MV-4-11 (cell line): ENCODE results near the gene TRUB1.
A peak's percentile ranks its signal among the peaks of the same experiment; 100 is the strongest.
"Not testable (repeated sequence)": the region's sequence is repeated elsewhere in the genome, so short reads cannot be mapped to it uniquely, and the experiment has no call there.

Experiments used
- DNase-seq: peaks from one replicate; lab custom pipeline; 2025; lab: John Stamatoyannopoulos, UW

The TRUB1 gene

DNA sequence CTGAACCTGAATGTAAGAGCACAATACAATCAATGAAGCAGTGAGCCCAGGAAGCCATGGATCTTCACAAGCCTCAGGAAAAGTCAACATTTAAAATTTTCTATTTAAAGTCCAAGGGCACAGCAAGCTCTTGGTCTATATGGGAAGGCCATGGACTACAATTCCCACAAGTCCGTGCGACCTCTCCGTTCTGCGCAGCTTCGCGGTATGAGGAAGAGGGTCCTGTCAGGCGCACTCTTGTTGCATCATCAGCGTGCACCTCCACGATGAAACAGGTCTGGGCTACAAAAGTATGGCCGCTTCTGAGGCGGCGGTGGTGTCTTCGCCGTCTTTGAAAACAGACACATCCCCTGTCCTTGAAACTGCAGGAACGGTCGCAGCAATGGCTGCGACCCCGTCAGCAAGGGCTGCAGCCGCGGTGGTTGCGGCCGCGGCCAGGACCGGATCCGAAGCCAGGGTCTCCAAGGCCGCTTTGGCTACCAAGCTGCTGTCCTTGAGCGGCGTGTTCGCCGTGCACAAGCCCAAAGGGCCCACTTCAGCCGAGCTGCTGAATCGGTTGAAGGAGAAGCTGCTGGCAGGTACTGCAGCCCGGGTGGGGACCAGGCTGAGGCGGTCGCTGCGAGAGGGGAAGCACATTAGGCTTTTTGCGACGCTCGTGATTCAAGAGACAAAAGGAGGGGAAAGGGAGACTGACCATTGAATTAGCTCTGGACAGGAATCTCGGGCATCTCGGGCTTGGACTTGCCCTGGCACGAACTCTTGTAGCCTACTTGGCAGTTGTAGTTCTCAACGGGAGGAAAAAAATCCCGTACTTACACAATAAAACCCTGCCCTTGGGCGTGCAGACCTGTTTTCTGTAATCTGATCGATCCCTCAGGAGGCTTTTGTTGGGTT lies at the start of gene TRUB1:
TSS of gene TRUB1 (plus strand) at position 234 of the 894 bp plus-strand sequence. CDS start at position 293, 59 bp downstream.
- DNase-seq, result peak; percentile 91

DNA sequence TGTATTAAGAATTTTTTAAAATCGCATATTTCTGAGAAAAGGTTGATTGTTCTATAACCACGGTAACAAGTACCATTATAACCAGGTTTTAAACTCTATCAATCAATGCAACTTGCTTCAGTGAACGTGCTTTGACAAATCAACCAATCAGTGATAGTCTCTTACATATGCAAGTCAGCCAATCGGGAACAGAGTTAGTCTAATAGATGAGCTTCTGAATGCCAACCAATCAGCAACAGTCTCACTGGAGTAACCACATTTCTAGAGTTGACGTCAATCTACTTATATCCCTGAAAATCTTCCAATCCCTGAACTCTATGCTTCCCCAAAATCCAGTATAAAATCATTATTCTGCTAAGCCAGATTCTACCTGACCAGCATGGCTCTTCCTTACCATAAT lies 44.7 kb upstream of the TRUB1 start:
- no peak for DNase-seq

DNA sequence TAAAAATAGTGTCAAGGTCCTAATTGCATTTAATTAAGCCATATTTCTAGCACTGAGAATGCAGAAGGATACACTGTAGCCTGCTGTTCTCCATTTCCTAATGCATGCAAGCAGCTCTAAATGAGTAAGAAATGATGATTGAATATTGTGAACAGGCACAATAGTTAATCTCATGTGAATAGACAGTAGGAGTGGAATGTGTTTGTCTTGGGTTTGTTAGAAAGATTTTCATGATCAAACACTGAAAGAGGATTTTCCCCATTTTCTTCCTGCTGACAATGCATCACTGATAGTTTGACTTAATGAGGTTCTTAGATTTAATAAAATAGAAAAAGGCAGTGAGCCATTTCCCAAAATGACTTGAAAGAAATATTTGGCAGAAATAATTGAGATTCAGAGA lies 43.1 kb upstream of the TRUB1 start:
- DNase-seq, result no peak

DNA sequence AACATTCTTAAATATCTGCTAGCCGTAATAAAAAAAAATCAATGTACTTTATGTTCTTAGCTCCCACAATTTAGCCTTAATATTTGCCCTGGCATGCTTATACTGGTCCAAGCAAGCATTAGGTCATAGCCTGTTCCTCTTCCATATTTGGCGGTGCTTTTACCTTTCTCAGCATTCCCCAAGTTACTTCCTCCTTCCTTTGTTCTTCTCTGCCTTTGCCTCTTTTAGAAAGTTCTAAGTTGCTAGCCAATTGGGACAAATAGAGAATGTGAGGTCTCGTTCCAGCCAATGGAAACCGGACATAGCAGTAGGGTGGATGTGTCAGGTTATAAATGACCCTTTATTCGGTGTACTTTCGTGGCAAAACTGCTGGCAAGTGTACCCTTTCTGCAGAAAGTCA lies 41.0 kb upstream of the TRUB1 start:
- not testable (repeated sequence) for DNase-seq

DNA sequence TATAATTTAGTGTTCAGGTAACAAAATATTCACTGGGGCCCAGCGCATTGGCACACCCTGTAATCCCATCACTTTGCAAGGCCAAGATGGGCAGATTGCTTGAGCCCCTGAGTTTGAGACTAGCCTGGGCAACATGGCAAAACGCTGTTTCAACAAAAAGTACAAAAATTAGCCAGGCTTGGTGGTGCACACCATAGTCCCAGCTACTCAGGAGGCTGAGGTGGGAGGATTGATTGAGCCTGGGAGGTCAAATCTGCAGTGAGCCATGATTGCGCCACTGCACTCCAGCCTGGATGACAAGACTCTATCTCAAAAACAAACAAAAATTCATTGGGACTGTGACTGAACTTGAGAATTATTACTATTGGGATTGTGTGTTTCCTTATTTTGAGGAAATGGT lies 40.4 kb upstream of the TRUB1 start:
- no peak for DNase-seq

DNA sequence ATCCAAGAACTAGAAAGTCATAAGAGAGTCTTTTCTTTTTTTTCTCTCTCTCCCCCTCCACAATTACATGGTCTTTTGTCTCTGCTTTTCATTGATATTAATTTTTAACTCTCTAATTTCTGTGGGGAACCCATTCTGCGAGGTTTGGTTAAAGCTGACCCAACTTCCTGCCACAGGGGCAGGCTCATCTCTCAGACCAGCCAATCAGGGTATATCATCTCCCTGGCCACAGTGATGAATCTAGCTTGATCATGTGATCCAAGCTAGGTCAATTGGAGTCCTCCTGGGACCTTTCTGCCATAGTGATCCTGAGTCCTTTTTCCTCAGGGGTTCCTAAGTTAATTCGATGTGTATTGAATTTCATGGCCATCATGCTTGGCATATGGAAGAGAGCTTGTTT lies 38.0 kb upstream of the TRUB1 start:
- DNase-seq, result no peak

DNA sequence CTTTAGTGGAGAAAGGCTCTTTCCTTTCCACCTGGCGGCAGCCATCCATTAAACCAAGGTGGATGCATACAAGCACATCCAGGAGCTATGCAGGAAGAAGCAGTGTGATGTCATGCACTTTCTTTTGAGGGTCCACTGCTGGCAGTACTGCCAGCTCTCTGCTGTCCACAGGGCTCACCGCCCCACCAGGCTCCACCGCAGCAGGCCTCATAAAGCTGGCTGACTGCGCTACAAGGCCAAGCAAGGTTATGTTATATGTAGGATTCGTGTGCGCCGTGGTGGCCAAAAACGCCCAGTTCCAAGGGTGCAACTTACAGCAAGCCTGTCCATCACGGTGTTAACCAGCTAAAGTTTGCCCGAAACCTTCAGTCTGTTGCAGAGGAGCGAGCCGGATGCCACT lies 37.3 kb upstream of the TRUB1 start:
- no peak for DNase-seq

DNA sequence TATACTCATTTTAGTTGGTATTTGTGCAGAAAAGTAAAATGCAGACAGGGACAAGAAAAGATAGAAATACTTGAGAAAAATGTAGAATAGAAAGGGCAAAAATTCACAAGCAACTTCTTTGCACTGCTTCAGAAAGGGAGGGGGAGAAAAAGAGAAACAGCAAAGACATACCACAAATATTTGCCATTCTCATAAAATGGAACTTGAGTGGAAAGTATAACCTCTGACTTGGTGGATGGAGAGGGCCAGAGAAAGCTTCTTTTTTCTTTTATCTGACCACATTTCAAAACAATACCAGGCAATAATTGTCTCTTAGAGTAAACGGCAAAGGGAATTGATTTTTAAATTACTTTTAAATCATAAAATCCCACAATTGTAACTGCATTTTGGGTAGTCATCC lies 35.8 kb upstream of the TRUB1 start:
- DNase-seq, result no peak

DNA sequence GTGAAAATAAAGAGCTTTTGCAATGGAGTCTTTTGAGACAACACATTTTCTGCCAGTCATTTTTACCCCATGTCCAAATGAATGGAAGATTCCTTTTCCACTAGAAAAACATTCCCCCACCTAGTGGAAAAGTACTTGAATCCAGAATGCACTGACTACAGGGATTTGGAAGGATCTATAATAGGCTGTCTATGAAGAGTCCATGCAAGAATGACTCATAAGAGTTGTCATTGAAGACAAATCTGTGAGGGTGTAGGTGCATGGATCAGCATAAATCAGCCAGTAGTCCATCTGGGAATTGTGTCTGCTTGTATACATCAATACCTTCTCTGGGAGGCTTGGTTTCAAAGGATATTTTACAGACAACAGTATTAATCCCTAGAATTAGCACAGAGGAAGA lies 32.5 kb upstream of the TRUB1 start:
- no peak for DNase-seq

DNA sequence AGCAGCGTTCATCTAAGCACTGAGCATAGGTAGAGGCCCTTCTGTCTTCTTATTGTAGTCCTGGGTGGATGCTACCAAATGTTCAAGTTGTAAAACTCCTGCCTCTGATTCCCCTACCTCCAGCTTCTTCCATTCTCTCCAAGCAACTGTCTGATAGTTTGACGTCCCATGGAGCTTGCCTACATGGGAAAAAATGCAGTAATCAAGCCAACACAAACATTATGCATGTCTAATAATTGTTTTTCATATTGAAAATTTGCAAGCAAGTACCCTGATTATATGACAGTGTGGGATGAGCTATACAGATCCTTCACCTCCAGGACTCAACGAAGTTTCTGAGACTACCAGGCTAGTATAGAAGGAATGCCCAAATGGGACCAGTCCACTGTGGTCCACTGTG lies 31.0 kb upstream of the TRUB1 start:
- no peak for DNase-seq

DNA sequence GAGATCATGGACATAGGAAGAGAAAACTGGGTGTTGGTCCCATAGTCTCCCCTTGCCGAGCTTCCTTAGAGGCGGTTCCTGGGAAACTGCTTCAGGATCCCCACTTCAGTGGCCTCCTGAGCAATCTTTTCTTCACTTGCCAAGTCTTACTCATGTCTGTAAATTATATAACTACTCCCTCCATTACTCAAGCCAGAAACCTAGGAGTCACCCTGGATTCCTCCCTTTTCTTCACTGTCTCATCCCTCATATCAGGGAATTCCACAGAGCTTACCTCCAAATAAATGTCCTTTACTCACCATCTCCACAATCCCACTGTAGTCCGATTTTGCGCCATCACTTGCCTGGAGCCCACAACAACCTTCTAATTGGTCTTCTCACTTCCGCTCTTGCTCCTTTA lies 29.1 kb upstream of the TRUB1 start:
- no peak for DNase-seq

DNA sequence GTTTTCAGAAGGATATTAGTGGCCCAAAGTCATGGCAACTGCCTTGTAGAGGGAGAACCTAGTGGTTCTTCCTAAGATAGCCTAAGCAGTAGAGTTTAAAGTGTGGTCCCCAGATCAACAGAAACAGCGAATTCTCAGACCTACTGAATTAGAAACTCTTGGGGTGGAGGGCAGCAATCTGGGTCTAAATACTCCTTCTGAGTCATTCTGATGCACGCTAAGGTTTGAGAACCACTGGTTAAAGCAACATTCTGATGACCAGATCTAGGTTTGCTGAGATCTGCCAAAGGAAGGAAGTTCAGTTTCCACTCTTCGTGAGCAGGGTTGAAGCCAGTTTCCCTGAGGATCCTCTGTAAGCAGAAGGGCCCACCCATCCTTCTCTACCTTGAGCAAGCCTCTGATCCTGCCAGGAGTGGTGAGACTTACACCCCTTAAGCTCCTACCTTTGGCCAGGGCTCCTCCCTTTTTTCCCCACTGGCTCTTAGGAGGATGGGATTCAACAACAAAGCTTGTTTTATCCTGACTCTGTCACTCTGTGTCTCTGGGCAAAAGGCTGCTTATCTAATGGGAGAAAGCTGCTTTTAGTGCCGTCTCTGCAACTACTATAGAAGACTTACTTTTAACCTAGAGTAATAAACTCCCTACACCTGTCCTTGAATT lies 26.8 kb upstream of the TRUB1 start:
- no peak for DNase-seq

DNA sequence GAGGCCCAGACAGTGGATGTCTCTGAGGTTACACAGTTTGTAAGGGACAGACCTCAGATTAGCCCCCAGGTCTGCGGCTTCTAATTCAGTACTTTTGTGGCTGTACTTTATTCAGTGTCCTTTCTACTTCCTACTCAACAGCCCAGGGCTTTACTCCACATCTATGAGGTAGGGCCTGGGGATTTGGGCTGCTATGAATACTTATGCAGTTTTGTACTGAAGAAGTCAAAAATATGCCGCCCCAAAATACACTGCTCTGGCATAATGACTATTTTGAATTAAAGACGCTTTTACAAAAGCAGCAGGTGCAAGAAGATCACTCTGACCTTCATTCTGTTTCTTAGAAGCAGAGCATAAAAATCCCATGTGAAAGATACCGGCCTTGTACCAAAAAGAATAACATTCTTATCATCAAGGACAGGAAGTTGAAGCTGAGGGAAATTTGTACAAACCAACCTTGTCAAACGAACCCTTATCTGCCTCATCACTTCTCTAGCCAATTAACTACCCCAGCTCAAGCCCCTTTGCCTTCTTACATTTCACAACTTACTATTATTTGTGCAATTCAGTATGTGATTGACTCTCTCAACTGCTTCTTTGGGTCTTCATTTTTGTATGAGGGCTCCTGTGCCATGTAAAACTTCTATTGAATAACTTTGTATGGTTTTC lies 26.1 kb upstream of the TRUB1 start:
- DNase-seq, result no peak

DNA sequence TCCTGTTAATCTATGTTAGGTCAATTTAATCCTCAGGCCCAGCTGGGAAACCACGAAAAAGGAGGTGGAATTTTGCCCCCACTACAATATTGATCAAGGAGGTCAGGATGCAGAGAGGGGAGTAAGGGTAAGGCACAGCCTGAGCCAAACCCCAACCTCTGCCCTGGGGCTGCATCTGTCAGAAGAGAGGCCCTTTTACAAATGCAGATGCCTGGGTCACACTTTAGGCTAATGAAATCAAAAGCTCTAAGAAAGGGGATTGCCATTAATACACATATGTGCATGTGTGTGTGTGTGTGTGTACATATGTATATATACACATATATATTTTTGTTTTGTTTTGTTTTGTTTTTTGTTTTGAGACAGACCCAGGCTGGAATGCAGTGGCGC lies 25.5 kb upstream of the TRUB1 start:
- DNase-seq, result no peak

DNA sequence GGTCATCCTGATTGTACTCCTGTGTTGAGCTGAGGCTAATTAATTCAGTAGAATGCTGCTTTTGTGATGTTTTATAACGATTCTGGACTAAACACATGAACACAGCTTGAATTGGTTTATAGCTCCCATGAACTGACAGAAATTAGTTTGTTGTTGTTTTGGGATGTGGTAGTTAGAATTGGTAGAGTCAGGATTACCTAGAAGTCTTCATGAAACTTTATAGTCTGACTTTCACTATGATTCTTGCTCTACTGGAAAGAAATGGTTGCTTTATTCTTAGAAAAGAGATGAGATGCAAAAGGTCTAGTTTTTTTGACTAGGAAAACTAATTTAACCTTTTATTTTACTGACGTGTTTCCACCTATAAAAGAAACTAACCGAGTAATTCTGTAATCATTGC lies 23.4 kb upstream of the TRUB1 start:
- no peak for DNase-seq

DNA sequence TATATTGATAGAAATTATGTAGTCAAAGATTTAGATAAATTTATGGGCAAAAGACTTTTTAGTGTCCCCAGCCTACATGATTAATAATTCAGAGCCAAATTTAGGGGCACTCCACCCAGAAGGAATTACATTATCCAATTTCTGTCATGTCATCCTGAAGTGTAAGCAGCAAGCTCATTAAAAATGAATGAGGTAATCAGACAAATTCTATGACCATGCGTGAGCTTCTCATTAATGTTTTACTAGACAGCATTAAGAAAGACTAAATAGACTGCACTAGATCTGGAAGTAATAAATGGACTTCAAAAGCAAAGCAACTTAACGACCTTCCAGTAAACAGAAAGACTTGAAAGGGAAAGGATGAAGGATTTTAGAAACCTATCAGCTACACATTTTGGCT lies 22.7 kb upstream of the TRUB1 start:
- no peak for DNase-seq

DNA sequence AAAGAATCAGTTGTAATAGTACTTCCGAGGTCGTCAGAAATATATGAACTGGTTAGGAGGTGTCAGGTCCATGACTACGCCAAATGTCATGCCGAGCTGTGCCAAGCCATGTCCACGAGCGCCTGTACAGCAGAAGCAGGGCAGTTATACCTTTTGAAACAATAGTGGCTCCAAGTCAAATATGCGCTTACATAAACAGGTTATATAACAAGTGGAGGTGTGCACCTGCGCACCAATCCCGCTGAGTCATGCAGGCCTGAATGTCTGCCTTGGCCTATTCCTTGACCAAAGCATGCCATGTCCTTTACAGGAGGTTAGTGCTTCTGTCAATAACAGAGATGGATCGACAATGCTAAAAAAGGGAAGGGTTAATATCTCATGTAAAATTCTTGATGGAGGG lies 21.3 kb upstream of the TRUB1 start:
- DNase-seq, result no peak

DNA sequence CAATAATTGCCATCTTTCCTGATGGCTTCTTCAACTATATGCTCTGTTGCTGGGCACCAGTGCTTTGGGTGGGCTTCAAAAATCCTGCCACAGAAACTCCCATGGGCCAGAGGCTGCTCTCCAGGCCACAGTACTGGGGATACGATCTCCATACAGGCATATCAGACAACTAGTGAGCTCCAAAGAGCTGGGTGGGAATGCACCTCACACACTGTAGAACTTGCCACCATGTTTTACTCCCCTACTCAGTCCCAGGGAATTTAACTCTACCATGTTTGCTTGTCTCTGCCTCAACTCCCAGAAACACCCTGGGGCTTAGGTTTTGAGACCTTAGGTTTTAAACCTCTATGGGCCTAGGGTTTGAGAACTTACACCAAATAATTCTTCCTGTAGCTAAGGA lies 20.5 kb upstream of the TRUB1 start:
- DNase-seq, result no peak

DNA sequence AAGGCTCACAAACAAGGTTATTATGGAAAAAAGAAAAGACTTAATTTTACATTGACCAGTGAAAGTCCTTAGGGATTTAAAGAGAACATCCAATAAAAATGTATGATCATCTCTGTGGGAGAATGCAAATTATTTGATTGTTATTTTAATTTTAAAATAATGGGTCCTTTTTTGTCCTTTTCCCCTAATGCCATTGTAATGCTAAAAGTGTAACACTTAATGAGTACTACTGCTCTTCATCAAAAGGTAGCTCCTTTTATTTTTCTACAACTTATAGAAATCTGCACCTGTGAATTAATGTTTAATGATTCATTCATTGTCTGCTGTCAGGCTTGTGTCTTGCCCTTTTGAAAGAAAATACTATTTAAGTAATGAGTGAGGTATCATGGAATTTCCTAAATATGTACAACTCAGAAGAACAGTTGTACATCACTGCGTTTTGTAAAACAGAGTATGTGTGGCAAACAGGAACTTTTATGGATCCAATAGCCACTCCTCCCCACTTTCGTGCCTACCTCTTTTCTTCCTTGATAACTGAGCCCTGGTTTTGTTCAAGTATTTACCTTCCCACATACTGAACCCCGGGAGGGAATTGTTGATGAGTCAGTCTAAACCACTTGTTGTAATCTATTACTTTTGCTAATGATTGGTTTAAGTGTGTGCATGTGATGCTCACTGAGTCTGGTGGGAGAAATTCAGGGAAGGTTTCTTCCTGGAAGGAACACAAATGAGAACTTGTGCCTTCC lies 19.9 kb upstream of the TRUB1 start:
- DNase-seq, result no peak

DNA sequence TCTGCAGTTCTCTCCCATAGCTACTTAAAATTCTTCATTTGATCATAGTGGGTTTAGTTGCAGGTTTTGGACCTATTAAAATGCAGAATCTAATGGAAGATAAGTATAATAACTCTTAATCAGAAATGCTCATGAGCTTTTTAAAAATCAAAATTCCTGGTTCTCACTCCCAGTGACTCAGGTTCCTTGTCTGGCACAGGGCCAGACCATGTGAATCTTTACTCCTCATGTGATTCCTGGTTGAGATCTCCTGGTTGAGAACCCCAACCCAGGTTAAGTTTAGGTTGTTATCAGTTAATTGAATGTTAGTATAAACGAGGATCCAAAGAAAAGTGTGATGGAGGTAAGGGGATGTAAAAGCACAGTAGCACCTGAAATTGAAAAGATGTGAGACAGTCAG lies 17.5 kb upstream of the TRUB1 start:
- DNase-seq, result no peak

DNA sequence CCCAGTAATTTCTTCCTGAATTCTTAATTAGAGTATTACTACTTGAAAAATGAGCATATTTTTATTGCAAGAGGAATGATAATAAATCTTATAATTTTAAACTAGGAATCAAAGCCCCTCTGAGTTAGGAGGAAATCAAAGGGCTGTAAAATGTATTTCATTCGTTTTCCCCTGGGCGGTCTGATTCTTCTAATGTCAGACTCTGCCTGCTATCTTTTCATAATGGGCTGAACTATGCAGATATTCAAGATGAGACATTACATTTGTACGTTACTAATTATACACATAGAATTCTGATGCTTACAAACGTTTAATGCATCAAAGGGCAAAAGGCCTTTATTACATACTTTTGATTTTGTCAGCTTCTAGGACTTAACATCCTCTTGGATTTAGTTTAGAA lies 16.0 kb upstream of the TRUB1 start:
- DNase-seq, result no peak

DNA sequence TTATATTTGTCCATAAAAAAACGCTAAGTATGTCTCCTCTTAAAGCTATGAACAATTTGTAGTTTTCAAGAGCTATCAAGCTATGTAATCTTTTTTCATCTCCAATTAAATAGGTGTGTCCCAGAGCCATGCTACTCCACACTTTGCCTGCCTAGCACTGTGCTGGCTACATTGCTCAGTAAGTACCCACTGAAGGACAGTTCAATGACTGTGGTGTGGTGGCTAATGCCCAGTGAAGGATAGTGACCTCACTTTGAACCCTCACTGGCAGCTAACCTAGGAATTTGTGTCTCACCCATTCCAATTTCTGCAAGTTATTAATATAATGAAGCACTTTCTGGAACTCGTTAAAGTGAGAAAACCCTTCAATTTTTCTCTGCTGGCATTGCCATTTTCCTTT lies 14.4 kb upstream of the TRUB1 start:
- no peak for DNase-seq
